ENCODE measurements around the gene MEN1.

Gene MEN1

GRCh38 chr11:64762674-64763525 lies 47.5 kb downstream of the MEN1 start:
- no peak for DNase-seq (ENCODE audit: low read depth in 2 of 2)

DNA sequence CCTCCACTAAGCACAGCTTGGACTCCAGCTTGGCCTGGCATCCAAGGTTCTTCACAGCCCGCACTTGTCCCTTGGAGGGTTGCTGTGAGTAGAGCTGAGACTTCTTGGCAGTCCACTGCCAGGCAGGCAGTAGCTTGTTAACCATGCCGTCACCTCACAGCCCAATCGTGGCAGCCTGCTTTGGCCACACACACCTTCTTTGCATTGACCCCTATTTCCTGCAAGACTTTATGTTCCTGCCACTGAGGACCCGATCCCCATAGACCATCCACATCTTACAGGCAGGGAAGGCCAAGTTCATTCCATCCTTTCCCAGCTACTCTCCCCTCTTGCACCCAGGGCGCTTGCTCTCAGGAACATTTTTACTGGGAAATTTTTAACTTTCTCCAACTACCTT lies 48.1 kb downstream of the MEN1 start:
- DNase-seq (ENCODE audit: low read depth in 2 of 2) = no peak

- no peak for DNase-seq (ENCODE audit: low read depth in 2 of 2)
Observed at GRCh38 chr11:64760759-64761420, 49.5 kb downstream of the MEN1 start.

- DNase-seq (ENCODE audit: low read depth in 2 of 2) = no peak
Observed at GRCh38 chr11:64759722-64760719, 50.3 kb downstream of the MEN1 start, which contains the start of gene PYGM. TSS of gene PYGM (minus strand) at chr11:64759974. CDS start at chr11:64759898, 76 bp downstream.

DNA sequence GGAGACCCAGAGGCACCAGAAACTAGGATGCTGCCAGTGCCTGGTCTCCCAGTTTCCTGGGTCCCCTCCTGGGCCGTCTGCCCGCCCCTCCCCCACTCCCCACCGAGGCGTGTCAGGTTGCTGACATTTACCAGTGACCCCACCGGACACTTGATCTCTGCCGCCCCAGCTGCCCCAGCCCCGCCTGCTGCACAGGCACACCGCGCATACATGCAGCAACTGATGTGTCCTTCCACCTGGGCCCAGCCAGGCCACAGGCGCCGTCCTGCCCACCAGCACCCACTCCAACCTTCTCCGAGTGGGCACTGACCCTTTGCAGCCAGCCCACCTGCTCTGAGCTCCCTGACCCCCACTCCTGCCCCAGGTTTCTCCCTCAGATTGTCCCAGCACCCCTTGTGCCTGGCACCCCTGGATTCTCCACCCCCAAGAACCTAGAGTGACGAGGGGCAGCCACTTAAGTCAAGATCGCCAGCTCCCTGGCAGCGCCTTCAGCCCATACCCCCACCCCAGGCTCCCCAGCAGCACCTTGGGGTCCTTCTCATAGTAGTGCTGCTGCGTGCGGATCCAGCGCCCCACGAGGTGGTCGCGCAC lies 51.1 kb downstream of the MEN1 start:
- DNase-seq (ENCODE audit: low read depth in 2 of 2) = no peak

GRCh38 chr11:64758330-64759079 lies 51.8 kb downstream of the MEN1 start:
- no peak for DNase-seq (ENCODE audit: low read depth in 2 of 2)

GRCh38 chr11:64757549-64758329 lies 52.6 kb downstream of the MEN1 start:
- no peak for DNase-seq (ENCODE audit: low read depth in 2 of 2)

DNA sequence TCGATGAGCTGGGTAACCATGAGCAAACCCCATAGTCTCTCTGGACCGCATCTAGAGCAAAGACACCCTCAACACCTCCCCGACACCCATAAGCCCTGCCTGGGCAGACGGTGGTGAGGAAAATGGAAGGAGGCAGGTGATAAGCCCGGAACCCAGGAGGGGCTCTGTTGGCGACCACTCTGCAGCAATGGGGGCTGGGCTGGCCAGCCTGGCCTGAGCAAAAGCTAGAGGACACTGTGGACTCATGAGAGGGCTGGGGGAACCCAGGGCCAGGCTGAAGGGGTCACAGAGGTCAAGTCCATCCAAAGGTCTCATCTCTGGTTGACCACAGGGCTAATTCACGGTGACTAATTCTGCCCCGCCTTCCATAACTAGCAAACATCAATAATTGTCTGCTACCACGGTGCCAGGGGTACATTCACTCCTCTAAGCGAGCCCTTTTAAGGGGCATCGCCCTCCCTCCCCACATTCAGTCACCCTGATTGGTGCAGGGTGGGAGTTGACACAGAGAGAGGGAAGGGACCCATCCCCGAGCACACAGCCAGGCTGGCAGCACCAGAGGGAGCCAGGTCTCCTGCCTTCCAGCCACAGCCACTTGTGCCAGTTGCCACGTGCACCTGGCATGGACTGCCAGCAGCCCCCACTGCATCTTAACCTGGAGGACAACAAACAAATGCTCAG lies 54.5 kb downstream of the MEN1 start:
- DNase-seq (ENCODE audit: low read depth in 2 of 2) = no peak

DNA sequence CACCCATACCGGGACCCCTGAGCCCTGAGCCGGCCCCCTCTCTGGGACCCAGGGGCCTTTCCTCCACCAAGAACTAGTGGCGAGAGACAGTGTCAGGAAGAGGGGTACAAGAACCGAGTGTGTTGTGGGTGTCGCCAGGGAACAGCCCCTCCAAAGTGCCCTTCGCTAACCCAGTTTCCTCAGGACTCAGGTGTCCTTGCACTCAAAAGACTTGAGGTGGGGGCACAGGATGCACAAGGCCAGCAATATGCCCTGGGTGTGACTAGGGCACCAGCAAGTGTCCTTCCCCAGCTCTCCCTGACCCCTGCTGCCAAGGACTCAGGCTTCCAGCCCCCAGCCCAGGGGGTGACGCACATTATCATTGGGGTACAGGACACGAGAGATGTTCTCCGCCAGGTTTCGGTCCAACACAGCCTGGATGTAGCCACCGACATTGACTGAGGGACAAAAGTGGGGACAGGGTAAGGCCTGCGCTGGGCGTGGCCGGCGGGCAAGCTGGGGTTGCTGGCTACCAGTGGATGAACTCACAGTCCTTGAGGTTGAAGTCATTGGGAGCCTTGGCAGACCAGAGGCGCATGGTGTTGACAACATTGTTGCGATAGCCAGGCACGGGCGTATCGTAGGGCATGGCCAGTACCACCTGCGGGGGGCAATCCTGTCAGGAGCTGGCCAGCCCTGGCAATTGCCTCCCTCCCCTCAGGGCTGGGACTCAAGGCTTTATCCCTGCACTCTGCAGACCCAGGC lies 55.3 kb downstream of the MEN1 start:
- no peak for DNase-seq (ENCODE audit: low read depth in 2 of 2)

DNA sequence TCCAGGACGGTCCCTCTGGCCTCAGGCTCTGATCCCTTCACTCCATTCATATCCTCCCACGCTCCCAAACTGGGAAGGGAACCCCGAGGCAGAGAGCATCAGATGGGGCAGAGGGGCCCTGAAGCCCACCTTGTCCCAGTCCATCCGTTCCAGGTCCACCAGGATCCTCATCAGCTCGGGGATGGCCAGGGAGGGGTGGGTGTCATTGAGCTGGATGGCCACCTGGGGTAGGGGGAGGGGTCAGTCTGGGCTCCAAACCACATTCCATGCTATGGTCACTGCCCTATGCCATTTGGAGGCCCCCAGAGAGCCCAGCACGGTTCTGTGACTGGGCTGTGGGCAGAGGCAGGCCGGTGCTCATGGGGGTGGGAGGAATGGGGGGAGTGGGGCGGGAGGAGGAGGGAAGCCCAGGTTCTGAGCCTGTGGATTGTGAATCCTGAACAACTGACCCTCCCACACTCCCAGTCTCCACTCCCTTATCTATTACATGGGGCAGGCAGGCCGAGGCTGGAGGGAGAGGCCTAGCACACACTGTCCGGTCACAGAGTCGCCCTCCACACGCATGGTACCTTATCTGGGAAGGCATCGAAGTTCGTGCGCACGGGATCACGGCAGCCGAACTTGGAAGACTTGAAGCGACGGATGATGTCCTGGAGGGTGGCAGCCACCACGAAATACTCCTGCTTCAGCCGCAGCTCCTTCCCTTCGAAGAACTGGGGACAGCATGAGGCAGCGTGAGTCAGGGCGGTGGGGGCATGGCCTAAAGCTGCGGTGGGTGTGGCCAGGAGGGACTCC lies 56.0 kb downstream of the MEN1 start:
- no peak for DNase-seq (ENCODE audit: low read depth in 2 of 2)

Measured in stimulated activated CD8-positive, alpha-beta memory T cell treated with anti-CD3 and anti-CD28 coated beads, Interleukin-7, amount 100 ng/mL, for 1 hour (primary cell).